Breast epithelium (tissue), 4 donors: ENCODE data around the gene C3orf18. TPM values are rescaled to one million over a fixed set of nuclear protein-coding genes. Genes with fewer than 3 reads are reported as not detected.

Experiments used
- DNase-seq, 2 donors: peaks; one replicate each; pipeline ENCODE4 v3.0.0-alpha.2; 2019; ENCODE audit warnings: low spot score in 2 of 2
- H3K27ac ChIP-seq, 2 donors: fragments of 200-600 bp; sonication (generic) in 1 of 2; one replicate each; pipeline ENCODE4 v1.5.1; 2016 to 2019; ENCODE audit warnings: mild to moderate bottlenecking in 1 of 2
- H3K27me3 ChIP-seq, 2 donors: fragments of 200-600 bp; sonication (generic) in 1 of 2; one replicate each; pipeline versions ENCODE4 v1.5.1 to v1.6.0; 2017 to 2019; ENCODE audit warnings: control low read depth in 1 of 2, mild to moderate bottlenecking in 1 of 2
- H3K36me3 ChIP-seq: fragments of 200-600 bp; one replicate; pipeline ENCODE4 v1.5.1; 2019
- H3K4me1 ChIP-seq, 2 donors: fragments of 200-600 bp; sonication (generic); one replicate each; pipeline ENCODE4 v1.5.1; 2016 to 2019; ENCODE audit warnings: control low read depth in 1 of 2
- H3K4me3 ChIP-seq, 3 donors: fragments of 200-600 bp; sonication (generic); 1 replicate in 2 of 3; 2 replicates in 1 of 3; pipeline ENCODE4 v1.5.1; 2016 to 2019; ENCODE audit warnings: mild to moderate bottlenecking in 3 of 3, moderate library complexity in 2 of 3
- H3K9me3 ChIP-seq, 2 donors: fragments of 200-600 bp; sonication (generic) in 1 of 2; one replicate each; pipeline ENCODE4 v1.5.1; 2016 to 2019; ENCODE audit warnings: control low read depth in 1 of 2
- POLR2A ChIP-seq: fragments of 450-650 bp; IDR thresholded peaks from one replicate; pipeline ENCODE4 v1.6.1; 2016; ENCODE audit warnings: antibody characterized with exemption, mild to moderate bottlenecking, moderate library complexity
- POLR2AphosphoS5 ChIP-seq, 3 donors: sonication (generic); formaldehyde crosslinking; IDR thresholded peaks; one replicate each; pipeline ENCODE4 v1.6.1; 2017; ENCODE audit warnings: antibody characterized with exemption in 3 of 3
- intact Hi-C: fragments of 100-400 bp; cut with DNase I; formaldehyde crosslinking; loops from one replicate; pipeline ENCODE4 v1.15.1; 2023; ENCODE audit warnings: low total_unique reads
- total RNA-seq, 3 donors: library from RNA; depleted of rRNA; stranded (reverse); fragments of >200 nt; gene quantifications; one replicate each; pipeline ENCODE4 v1.1.0, GENCODE V29; 2016
- TF ChIP-seq, protein P1 (sequence below), 3 donors: fragments of 450-650 bp; IDR thresholded peaks; one replicate each; pipeline ENCODE4 v1.5.1; 2016 to 2017; ENCODE audit warnings: antibody characterized with exemption in 3 of 3, mild to moderate bottlenecking in 3 of 3, moderate library complexity in 3 of 3

C3orf18 gene
- total RNA-seq, 3 donors from 2014 or later: 10.7 to 16.8 (median 15.1) TPM

DNA sequence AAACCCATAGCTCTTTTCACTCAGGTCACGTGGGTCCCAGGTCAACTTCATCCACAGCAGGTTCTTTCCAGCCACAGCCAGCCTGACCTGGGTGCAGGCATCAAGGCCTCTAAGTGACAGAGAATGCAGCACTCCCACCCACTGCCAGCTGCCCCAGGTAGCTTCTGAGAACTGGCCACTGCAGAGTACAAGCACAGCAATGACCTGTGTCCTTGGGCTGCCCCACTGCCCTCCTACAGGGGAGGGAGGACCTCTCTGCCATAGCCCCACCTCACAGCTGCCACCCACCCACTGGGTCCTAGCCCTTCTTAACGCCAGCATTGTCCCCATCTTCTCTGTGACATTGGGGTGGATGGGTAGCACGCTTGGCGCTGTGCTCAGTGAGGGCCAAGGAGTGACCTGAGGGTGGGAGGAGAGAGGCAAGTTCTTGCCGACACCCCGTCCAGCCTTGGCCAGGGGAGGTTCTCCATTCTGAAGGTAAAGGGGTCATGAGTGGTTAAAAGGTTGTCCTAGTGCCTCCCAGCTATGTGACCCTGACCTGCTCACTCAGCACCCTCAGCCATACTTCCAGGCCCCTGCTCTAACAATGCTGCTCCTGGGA is 31.7 kb upstream of the C3orf18 start:
- peak overlapping the region; percentile 56 to 98 for H3K27ac ChIP-seq
- peaks cover 20 to 42% of the 10 kb centered on the region in 2 donors for H3K4me1 ChIP-seq

DNA sequence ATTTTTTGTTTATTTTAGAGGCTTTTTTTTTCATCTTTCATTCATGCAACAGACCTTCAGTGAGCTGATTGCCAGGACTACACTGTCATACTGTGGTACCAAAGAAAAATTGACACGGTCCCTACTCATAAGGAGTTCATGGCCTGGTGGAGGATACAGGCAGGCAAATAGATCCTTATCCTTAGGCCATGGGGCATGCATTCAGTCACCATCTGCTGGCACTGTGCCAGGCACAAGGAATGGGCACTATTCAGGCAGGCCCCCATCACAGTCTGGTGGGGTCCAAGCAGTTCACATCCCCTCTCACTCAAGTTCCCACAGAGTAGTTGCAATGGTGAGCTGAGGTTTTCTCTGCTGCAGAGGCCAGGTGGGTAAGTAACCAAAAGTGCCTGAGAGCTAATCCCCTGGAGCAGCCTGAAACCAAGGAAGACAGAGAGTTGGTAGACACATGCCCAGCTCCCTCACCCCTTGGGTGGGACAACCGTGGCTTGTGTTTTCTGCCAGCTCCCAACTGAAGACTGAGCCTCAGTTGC is 26.8 kb upstream of the C3orf18 start:
- peaks cover 0 to 4% of the 10 kb centered on the region in 2 donors for H3K4me1 ChIP-seq
- H3K27me3 ChIP-seq: no peaks in the 10 kb centered on the region
- H3K27ac ChIP-seq: no peak overlapping the region
- no peak for DNase-seq
- intact Hi-C loops: no loop called here
- no peaks in the 10 kb centered on the region for H3K36me3 ChIP-seq
- H3K9me3 ChIP-seq: no peaks in the 10 kb centered on the region
- H3K4me3 ChIP-seq: no peak overlapping the region
- TF ChIP-seq POLR2AphosphoS5 (IDR thresholded peaks at IDR 0.05) (no peak), POLR2A (no peak)
- TF ChIP-seq, protein P1, sequence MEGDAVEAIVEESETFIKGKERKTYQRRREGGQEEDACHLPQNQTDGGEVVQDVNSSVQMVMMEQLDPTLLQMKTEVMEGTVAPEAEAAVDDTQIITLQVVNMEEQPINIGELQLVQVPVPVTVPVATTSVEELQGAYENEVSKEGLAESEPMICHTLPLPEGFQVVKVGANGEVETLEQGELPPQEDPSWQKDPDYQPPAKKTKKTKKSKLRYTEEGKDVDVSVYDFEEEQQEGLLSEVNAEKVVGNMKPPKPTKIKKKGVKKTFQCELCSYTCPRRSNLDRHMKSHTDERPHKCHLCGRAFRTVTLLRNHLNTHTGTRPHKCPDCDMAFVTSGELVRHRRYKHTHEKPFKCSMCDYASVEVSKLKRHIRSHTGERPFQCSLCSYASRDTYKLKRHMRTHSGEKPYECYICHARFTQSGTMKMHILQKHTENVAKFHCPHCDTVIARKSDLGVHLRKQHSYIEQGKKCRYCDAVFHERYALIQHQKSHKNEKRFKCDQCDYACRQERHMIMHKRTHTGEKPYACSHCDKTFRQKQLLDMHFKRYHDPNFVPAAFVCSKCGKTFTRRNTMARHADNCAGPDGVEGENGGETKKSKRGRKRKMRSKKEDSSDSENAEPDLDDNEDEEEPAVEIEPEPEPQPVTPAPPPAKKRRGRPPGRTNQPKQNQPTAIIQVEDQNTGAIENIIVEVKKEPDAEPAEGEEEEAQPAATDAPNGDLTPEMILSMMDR (IDR thresholded peaks at IDR 0.05): no peak

More for the DNA sequence above, 31.7 kb upstream of the C3orf18 start:
- TF ChIP-seq, protein P1 (IDR thresholded peaks at IDR 0.05): no peak
- TF ChIP-seq POLR2A (no peak), POLR2AphosphoS5 (IDR thresholded peaks at IDR 0.05) (no peak)
- Histone ChIP-seq H3K27me3 (no peaks in the 10 kb centered on the region), H3K36me3 (no peaks in the 10 kb centered on the region), H3K9me3 (no peaks in the 10 kb centered on the region), H3K4me3 (no peak overlapping the region)
- intact Hi-C loops: no loop called here
- DNase-seq: no peak

DNA sequence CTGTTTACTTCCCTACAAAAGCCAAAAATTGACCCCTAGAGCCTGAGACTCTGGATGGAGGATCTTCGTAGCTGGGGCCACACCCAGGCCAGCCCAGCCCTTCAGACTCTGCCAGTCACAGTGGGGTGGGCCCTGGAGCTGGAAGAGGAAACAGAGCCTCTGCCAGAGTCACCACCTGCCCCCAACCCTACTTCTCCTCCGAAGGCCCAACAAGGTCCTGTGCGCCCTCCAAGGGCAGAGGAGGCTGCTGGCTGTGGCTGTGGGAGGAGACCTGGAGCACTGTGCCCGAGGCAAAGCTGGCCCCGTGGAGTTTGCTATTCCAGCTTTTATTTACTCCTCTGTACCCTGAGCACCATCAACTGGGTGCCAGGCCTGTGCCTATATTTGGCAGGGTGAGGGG is 25.0 kb upstream of the C3orf18 start:
- intact Hi-C loops: no loop called here
- no peak for DNase-seq
- TF ChIP-seq, protein P1 (IDR thresholded peaks at IDR 0.05): no peak
- no peak for TF ChIP-seq POLR2AphosphoS5 (IDR thresholded peaks at IDR 0.05)
- TF ChIP-seq POLR2A: no peak
- Histone ChIP-seq H3K9me3 (no peaks in the 10 kb centered on the region), H3K27ac (peak overlapping the region; percentile 57 to 62), H3K36me3 (no peaks in the 10 kb centered on the region), H3K4me1 (peaks cover 0 to 4% of the 10 kb centered on the region in 2 donors), H3K27me3 (no peaks in the 10 kb centered on the region), H3K4me3 (no peak overlapping the region)

DNA sequence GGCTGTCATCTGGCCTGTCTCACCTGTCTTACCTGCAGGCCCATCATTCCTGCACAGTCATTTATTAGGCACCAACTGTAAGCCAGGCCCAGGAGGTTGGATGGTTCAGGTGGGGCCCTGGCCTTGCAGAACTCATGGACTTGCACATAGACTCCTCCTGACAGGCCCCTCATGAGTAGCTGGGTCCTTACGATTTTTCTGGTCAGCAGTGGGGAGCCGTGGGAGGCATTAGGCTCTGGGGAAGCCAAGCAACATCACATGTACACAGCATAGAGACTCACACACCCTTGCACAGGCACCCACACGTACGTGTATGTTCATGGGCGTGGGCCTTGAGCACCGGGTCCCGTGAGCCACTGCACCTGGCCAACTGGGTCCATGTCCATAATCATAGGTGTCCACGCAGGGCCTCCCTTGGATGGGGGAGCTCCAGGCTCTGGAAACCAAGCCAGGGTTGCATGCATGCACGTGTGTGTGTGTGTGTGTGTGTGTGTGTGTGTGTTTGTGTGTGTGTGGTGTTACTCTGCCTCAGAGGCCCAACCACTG is 23.7 kb upstream of the C3orf18 start:
- H3K4me1 ChIP-seq: peaks cover 0 to 4% of the 10 kb centered on the region in 2 donors
- intact Hi-C loops: no loop called here
- no peaks in the 10 kb centered on the region for H3K36me3 ChIP-seq
- no peak for DNase-seq
- no peaks in the 10 kb centered on the region for H3K9me3 ChIP-seq
- TF ChIP-seq, protein P1 (IDR thresholded peaks at IDR 0.05): no peak
- TF ChIP-seq POLR2AphosphoS5 (IDR thresholded peaks at IDR 0.05) (no peak), POLR2A (no peak)
- H3K27ac ChIP-seq: no peak overlapping the region
- no peaks in the 10 kb centered on the region for H3K27me3 ChIP-seq
- no peak overlapping the region for H3K4me3 ChIP-seq

DNA sequence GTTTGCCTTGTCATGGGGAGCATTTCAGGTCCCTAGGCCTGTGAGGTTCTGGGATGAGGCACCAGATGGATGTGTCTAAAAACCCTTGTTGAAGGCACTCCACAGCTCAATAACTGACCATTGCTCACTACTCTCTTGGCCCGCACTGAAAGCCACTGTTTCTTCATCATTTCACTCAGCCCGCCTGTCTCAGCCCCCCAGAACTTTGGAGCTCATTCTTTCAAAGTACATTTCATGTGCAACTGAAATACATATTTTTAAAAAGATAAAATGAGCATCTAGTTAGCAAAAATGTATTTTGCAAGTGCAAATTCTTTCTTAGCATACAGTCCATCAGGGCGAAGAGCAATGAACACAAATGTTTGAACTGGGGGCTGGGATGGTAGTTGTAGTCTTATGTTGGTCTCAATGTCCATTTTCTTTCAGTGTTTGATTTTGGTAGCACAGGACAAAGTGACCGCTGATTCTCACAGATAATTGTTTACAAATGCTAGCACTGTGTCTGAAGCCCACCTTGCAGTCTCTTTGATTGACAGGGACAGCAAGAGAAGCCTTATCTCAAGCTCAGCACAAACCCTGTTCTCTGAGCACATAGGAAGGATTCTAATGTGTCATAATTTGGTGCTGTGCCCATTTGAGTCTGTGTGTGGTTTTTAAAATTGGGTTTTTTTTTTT is 21.3 kb upstream of the C3orf18 start:
- H3K27me3 ChIP-seq: no peaks in the 10 kb centered on the region
- H3K4me3 ChIP-seq: no peak overlapping the region
- H3K4me1 ChIP-seq: peaks cover 0 to 4% of the 10 kb centered on the region in 2 donors
- H3K36me3 ChIP-seq: no peaks in the 10 kb centered on the region
- H3K27ac ChIP-seq: no peak overlapping the region
- TF ChIP-seq POLR2A: no peak
- TF ChIP-seq, protein P1 (IDR thresholded peaks at IDR 0.05): no peak
- TF ChIP-seq POLR2AphosphoS5 (IDR thresholded peaks at IDR 0.05): no peak
- intact Hi-C loops: no loop called here
- no peaks in the 10 kb centered on the region for H3K9me3 ChIP-seq
- DNase-seq: no peak
